Upper lobe of left lung (tissue), 6 donors: ENCODE measurements around the gene DDX31. TPM values are rescaled to one million over a fixed set of nuclear protein-coding genes. Genes with fewer than 3 reads are reported as not detected.

ENCODE experiments used
- ATAC-seq, 2 donors: fragments of 200-7000 bp; cut with Tn5 transposase; one replicate each; pipeline ENCODE4 v1.9.1; 2022; ENCODE audit warnings: mild to moderate bottlenecking in 2 of 2, moderate library complexity in 2 of 2; ENCODE audit not compliant: low FRiP score in 2 of 2
- DNase-seq, 2 donors: peaks; one replicate each; pipeline ENCODE4 v3.0.0-alpha.2; 2019 to 2020
- H3K27ac ChIP-seq, 4 donors: fragments of 200-600 bp; sonication (generic); one replicate each; pipeline ENCODE4 v1.5.1; 2016 to 2019
- H3K27me3 ChIP-seq, 4 donors: fragments of 200-600 bp; sonication (generic); one replicate each; pipeline ENCODE4 v1.5.1; 2017 to 2019
- H3K36me3 ChIP-seq, 4 donors: fragments of 200-600 bp; sonication (generic); one replicate each; pipeline ENCODE4 v1.5.1; 2016 to 2019
- H3K4me1 ChIP-seq, 4 donors: fragments of 200-600 bp; sonication (generic); one replicate each; pipeline ENCODE4 v1.5.1; 2018 to 2019
- H3K4me3 ChIP-seq, 4 donors: fragments of 200-600 bp; sonication (generic); one replicate each; pipeline ENCODE4 v1.5.1; 2017 to 2019; ENCODE audit warnings: mild to moderate bottlenecking in 2 of 4, moderate library complexity in 1 of 4
- H3K9me3 ChIP-seq, 4 donors: fragments of 200-600 bp; sonication (generic); one replicate each; pipeline ENCODE4 v1.5.1; 2018 to 2019
- CTCF ChIP-seq, 6 experiments: fragments of 450-650 bp in 4 of 6; fragments of 200-600 bp in 2 of 6; sonication (generic) in 2 of 6; IDR thresholded peaks; one replicate each; pipeline ENCODE4 v1.5.1; 2016 to 2019; ENCODE audit warnings: antibody characterized with exemption in 6 of 6
- EP300 ChIP-seq, 4 donors: sonication (generic); formaldehyde crosslinking; IDR thresholded peaks; one replicate each; pipeline ENCODE4 v1.5.1; 2017; ENCODE audit warnings: antibody characterized with exemption in 4 of 4, control low read depth in 2 of 4
- POLR2A ChIP-seq, 4 donors: fragments of 450-650 bp; IDR thresholded peaks; one replicate each; pipeline ENCODE4 v1.5.1; 2016 to 2017; ENCODE audit warnings: antibody characterized with exemption in 4 of 4, mild to moderate bottlenecking in 2 of 4
- POLR2AphosphoS5 ChIP-seq, 2 donors: sonication (generic); formaldehyde crosslinking; IDR thresholded peaks; one replicate each; pipeline ENCODE4 v1.5.1; 2017; ENCODE audit warnings: antibody characterized with exemption in 2 of 2
- WGBS, 2 donors: methylation state at CpG; one replicate each; pipeline ENCODE4 v1.1.5; 2017 to 2018; 5-methylcytosine and 5-hydroxymethylcytosine counted together
- total RNA-seq, 6 donors: library from RNA; depleted of rRNA in 4 of 6; stranded (reverse); fragments of >200 nt in 4 of 6; gene quantifications; one replicate each; pipeline versions ENCODE4 v1.1.0 to v1.2.1, GENCODE V29; 2016 to 2021
- donor health status: DM: no; HTN: no; CAD: no; lungs with moderate emphysema.
- donor health status: DM: no; HTN: yes; CAD: no; lungs with severe emphysema.

Gene DDX31
- total RNA-seq, 6 donors from 2014 or later: 13.5 to 22.1 (median 18.8) TPM

GRCh38 chr9:132663851-132664250 lies 5.9 kb downstream of the DDX31 start:
- no peak overlapping the region for H3K4me3 ChIP-seq
- ATAC-seq (no peak), DNase-seq (no peak)
- 79 to 93% methylated on average over 2 of the region's 2 CpGs for WGBS, 2 donors
- TF ChIP-seq EP300 (IDR thresholded peaks at IDR 0.05) (no peak), CTCF (IDR thresholded peaks at IDR 0.05) (no peak), POLR2AphosphoS5 (IDR thresholded peaks at IDR 0.05) (no peak), POLR2A (IDR thresholded peaks at IDR 0.05) (no peak)
- peaks cover 1 to 13% (median 2%) of the 10 kb centered on the region in 4 donors for H3K4me1 ChIP-seq
- H3K27me3 ChIP-seq: no peaks in the 10 kb centered on the region
- no peak overlapping the region for H3K27ac ChIP-seq
- no peaks in the 10 kb centered on the region for H3K9me3 ChIP-seq
- H3K36me3 ChIP-seq: peaks cover 0 to 35% (median 21%) of the 10 kb centered on the region in 4 donors

GRCh38 chr9:132663117-132663516 lies 6.7 kb downstream of the DDX31 start:
- H3K27me3 ChIP-seq: no peaks in the 10 kb centered on the region
- ATAC-seq (no peak), DNase-seq (no peak)
- H3K9me3 ChIP-seq: no peaks in the 10 kb centered on the region
- TF ChIP-seq POLR2A (IDR thresholded peaks at IDR 0.05) (no peak), CTCF (IDR thresholded peaks at IDR 0.05) (no peak), POLR2AphosphoS5 (IDR thresholded peaks at IDR 0.05) (no peak), EP300 (IDR thresholded peaks at IDR 0.05) (no peak)
- 77 to 83% methylated on average over 10 to 11 of the region's 11 CpGs for WGBS, 2 donors
- peaks cover 5 to 42% (median 26%) of the 10 kb centered on the region in 4 donors for H3K36me3 ChIP-seq
- H3K4me3 ChIP-seq: no peak overlapping the region
- H3K27ac ChIP-seq: no peak overlapping the region
- H3K4me1 ChIP-seq: peaks cover 0 to 10% (median 0%) of the 10 kb centered on the region in 4 donors

- 70 to 77% methylated on average over 11 to 12 of the region's 12 CpGs for WGBS, 2 donors
These were observed 7.4 kb downstream of the DDX31 start for GRCh38 chr9:132662152-132662945.

GRCh38 chr9:132656299-132656698 lies 13.5 kb downstream of the DDX31 start:
- H3K36me3 ChIP-seq: peaks cover 12 to 68% (median 29%) of the 10 kb centered on the region in 4 donors
- WGBS, 2 donors: 90% methylated on average over 7 of the region's 7 CpGs

More at GRCh38 chr9:132662152-132662945, 7.4 kb downstream of the DDX31 start:
- no peak overlapping the region for H3K4me3 ChIP-seq
- peaks cover 0 to 10% (median 0%) of the 10 kb centered on the region in 4 donors for H3K4me1 ChIP-seq
- no peak for DNase-seq
- H3K27me3 ChIP-seq: no peaks in the 10 kb centered on the region
- TF ChIP-seq POLR2A (IDR thresholded peaks at IDR 0.05) (no peak), EP300 (IDR thresholded peaks at IDR 0.05) (no peak), POLR2AphosphoS5 (IDR thresholded peaks at IDR 0.05) (no peak), CTCF (IDR thresholded peaks at IDR 0.05) (no peak)
- H3K9me3 ChIP-seq: no peaks in the 10 kb centered on the region
- ATAC-seq: peak in 1 of 2 donors; percentile 61
- peaks cover 12 to 50% (median 29%) of the 10 kb centered on the region in 4 donors for H3K36me3 ChIP-seq
- peak overlapping the region in 2 of 4 donors; percentile 16 to 31 for H3K27ac ChIP-seq

More at GRCh38 chr9:132656299-132656698, 13.5 kb downstream of the DDX31 start:
- H3K4me1 ChIP-seq: no peaks in the 10 kb centered on the region
- no peak overlapping the region for H3K4me3 ChIP-seq
- TF ChIP-seq POLR2AphosphoS5 (IDR thresholded peaks at IDR 0.05) (no peak), EP300 (IDR thresholded peaks at IDR 0.05) (no peak), CTCF (IDR thresholded peaks at IDR 0.05) (no peak), POLR2A (IDR thresholded peaks at IDR 0.05) (no peak)
- ATAC-seq: no peak
- H3K27ac ChIP-seq: no peak overlapping the region
- H3K9me3 ChIP-seq: no peaks in the 10 kb centered on the region
- no peak for DNase-seq
- H3K27me3 ChIP-seq: no peaks in the 10 kb centered on the region
